Parathyroid adenoma (tissue), 2 donors: Measurements from ENCODE around the gene CDON.

Experiments used
- H2AFZ ChIP-seq: fragments of 300-600 bp; sonication (generic); one replicate; pipeline ENCODE4 v1.7.0; 2017; ENCODE audit warnings: antibody characterized with exemption, mild to moderate bottlenecking
- H3K27ac ChIP-seq: fragments of 300-600 bp; sonication (generic); one replicate; pipeline ENCODE4 v1.7.0; 2017
- H3K27me3 ChIP-seq: fragments of 300-600 bp; sonication (generic); one replicate; pipeline ENCODE4 v1.7.0; 2017; ENCODE audit warnings: low read length; ENCODE audit not compliant: control insufficient read depth, insufficient read depth
- H3K36me3 ChIP-seq: fragments of 300-600 bp; sonication (generic); one replicate; pipeline ENCODE4 v1.7.0; 2017; ENCODE audit warnings: low read length; ENCODE audit not compliant: control insufficient read depth, insufficient read depth
- H3K4me1 ChIP-seq: fragments of 300-600 bp; sonication (generic); one replicate; pipeline ENCODE4 v1.7.0; 2017; ENCODE audit warnings: control low read depth
- H3K4me2 ChIP-seq: fragments of 300-600 bp; sonication (generic); one replicate; pipeline ENCODE4 v1.7.0; 2017; ENCODE audit warnings: low read length
- H3K4me3 ChIP-seq: fragments of 300-600 bp; sonication (generic); one replicate; pipeline ENCODE4 v1.7.0; 2017; ENCODE audit warnings: low read depth, low read length
- H3K79me2 ChIP-seq: fragments of 300-600 bp; sonication (generic); one replicate; pipeline ENCODE4 v1.7.0; 2017; ENCODE audit warnings: control low read depth
- H3K9ac ChIP-seq: fragments of 300-600 bp; sonication (generic); one replicate; pipeline ENCODE4 v1.7.0; 2017; ENCODE audit warnings: mild to moderate bottlenecking
- H3K9me3 ChIP-seq: fragments of 300-600 bp; sonication (generic); one replicate; pipeline ENCODE4 v1.7.0; 2017; ENCODE audit warnings: low read length; ENCODE audit not compliant: control insufficient read depth
- CTCF ChIP-seq: fragments of 300-600 bp; sonication (generic); IDR thresholded peaks from one replicate; pipeline ENCODE4 v1.7.0; 2017; ENCODE audit warnings: antibody characterized with exemption, mild to moderate bottlenecking
- donor health status: primary hyperparathyroidism.

Gene CDON

GRCh38 chr11:126011265-126011664 is 51.4 kb downstream of the CDON start:
- Histone ChIP-seq H2AFZ (no peak overlapping the region), H3K9me3 (no peaks in the 10 kb centered on the region), H3K9ac (no peak overlapping the region), H3K36me3 (no peaks in the 10 kb centered on the region), H3K27me3 (no peaks in the 10 kb centered on the region), H3K4me2 (no peak overlapping the region), H3K27ac (no peak overlapping the region), H3K4me1 (no peaks in the 10 kb centered on the region), H3K4me3 (no peak overlapping the region), H3K79me2 (no peaks in the 10 kb centered on the region)
- TF ChIP-seq CTCF, result no peak

- H3K4me2 ChIP-seq, result no peak overlapping the region
- H3K4me1 ChIP-seq, result no peaks in the 10 kb centered on the region
- no peak for TF ChIP-seq CTCF
- H3K27ac ChIP-seq, result no peak overlapping the region
- H3K4me3 ChIP-seq, result no peak overlapping the region
- no peaks in the 10 kb centered on the region for H3K9me3 ChIP-seq
- H3K36me3 ChIP-seq, result no peaks in the 10 kb centered on the region
- no peak overlapping the region for H2AFZ ChIP-seq
- no peak overlapping the region for H3K9ac ChIP-seq
- no peaks in the 10 kb centered on the region for H3K27me3 ChIP-seq
- H3K79me2 ChIP-seq, result no peaks in the 10 kb centered on the region
Measured at GRCh38 chr11:126008956-126009355, 53.7 kb downstream of the CDON start.

- H3K4me3 ChIP-seq, result no peak overlapping the region
- no peak overlapping the region for H2AFZ ChIP-seq
- H3K27me3 ChIP-seq, result no peaks in the 10 kb centered on the region
- no peaks in the 10 kb centered on the region for H3K79me2 ChIP-seq
- no peaks in the 10 kb centered on the region for H3K4me1 ChIP-seq
- no peak overlapping the region for H3K4me2 ChIP-seq
- H3K9ac ChIP-seq, result no peak overlapping the region
- H3K27ac ChIP-seq, result no peak overlapping the region
- TF ChIP-seq CTCF, result no peak
- no peaks in the 10 kb centered on the region for H3K36me3 ChIP-seq
- no peaks in the 10 kb centered on the region for H3K9me3 ChIP-seq
Measured at GRCh38 chr11:126007238-126007637, 55.4 kb downstream of the CDON start.

- no peaks in the 10 kb centered on the region for H3K79me2 ChIP-seq
- no peak overlapping the region for H2AFZ ChIP-seq
- no peaks in the 10 kb centered on the region for H3K4me1 ChIP-seq
- H3K27ac ChIP-seq, result no peak overlapping the region
- H3K9me3 ChIP-seq, result no peaks in the 10 kb centered on the region
- no peak overlapping the region for H3K4me2 ChIP-seq
- TF ChIP-seq CTCF, result no peak
- no peak overlapping the region for H3K9ac ChIP-seq
- H3K36me3 ChIP-seq, result no peaks in the 10 kb centered on the region
- H3K4me3 ChIP-seq, result no peak overlapping the region
- no peaks in the 10 kb centered on the region for H3K27me3 ChIP-seq
Measured at GRCh38 chr11:126006068-126006467, 56.6 kb downstream of the CDON start.

- Histone ChIP-seq H3K36me3 (no peaks in the 10 kb centered on the region), H3K27ac (no peak overlapping the region), H3K4me2 (no peak overlapping the region), H3K9me3 (no peaks in the 10 kb centered on the region), H3K4me1 (no peaks in the 10 kb centered on the region), H3K9ac (no peak overlapping the region), H2AFZ (no peak overlapping the region), H3K27me3 (no peaks in the 10 kb centered on the region), H3K4me3 (no peak overlapping the region), H3K79me2 (no peaks in the 10 kb centered on the region)
- no peak for TF ChIP-seq CTCF
Measured at GRCh38 chr11:126002181-126002580, 60.5 kb downstream of the CDON start.
